Jurkat, Clone E6-1 (cell line): Measurements from ENCODE around the gene STXBP2.

ENCODE experiments used
- DNase-seq: peaks from one replicate; pipeline ENCODE4 v3.0.0-alpha.2; 2011; ENCODE audit warnings: low read depth, low spot score
- H3K4me3 ChIP-seq: 2 replicates; pipeline ENCODE4 v1.5.1; 2011; ENCODE audit warnings: mild to moderate bottlenecking, low read length, control low read depth, moderate library complexity

Gene STXBP2

DNA sequence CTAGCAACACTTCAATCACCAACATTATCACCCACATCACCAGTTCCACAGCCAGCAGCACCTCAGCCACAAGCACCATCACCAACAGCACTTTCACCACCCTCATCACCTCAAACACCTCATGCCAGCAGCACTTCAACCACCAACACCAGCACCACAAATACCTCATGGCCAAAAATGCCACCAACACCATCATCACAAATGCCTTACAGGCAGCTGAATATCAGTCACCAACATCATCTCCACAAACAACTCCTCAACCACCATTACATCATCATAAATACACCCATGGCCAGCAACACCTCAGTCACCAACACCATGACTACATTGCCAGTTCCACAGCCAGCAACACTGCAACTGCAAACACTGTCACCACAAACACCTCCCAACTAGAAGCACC is 54.6 kb downstream of the STXBP2 start:
- no peak for DNase-seq
- no peak overlapping the region for H3K4me3 ChIP-seq

DNA sequence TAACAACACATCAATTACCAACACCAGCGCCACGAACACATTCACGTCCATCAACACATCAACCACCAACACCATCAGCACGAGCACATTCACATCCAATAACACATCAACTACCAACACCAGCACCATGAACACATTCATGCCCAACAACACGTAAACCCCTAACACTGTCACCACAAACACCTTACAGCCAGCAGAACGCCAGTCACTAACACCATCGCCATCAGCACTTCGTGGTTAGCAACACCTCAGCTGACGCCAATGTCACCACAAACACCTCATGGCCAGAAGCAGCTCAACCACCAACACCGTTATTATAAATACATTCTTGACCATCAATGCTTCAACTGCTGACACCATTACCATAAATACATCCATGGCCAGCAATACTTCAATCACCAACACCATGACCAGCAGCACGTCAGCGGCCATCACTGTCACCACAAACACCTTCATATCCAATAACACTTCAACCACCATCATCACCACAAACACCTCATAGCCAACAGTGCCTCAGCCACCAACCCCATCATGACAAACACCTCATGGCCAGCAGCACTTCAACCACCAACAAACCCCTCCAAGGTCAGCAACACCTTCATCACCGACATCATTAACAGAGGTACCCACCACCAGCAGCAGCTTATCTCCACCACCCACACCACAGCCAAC is 55.6 kb downstream of the STXBP2 start:
- no peak overlapping the region for H3K4me3 ChIP-seq
- DNase-seq: no peak

DNA sequence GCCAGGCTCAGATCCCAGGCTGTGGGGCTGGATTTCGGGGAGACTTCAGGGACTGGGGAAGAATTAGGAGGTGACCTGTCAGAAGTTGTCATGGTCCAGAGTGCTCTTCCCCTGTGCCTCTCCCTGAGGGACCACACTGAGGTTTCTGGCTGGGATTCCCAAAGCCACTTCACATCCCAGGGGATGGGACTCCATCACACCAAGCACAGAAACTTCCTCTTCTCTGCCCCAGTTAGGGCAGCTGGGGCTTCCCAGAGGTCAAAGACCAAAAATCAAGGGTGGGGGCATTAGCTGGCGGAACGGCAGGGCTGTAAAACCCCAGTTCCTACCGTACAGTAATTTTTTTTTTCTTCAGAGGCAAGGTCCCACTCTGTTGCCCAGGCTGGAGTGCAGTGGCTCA is 57.6 kb downstream of the STXBP2 start:
- H3K4me3 ChIP-seq: no peak overlapping the region
- no peak for DNase-seq
